SK-N-SH treated with all-trans-retinoic acid at 6 μM for 48 hours (cell line): Measurements from ENCODE around the gene CISD3.

Source experiments
- ARNTL ChIP-seq: fragments of 450-650 bp; formaldehyde crosslinking; IDR thresholded peaks from 2 replicates; pipeline ENCODE4 v1.5.0; 2020; ENCODE audit warnings: low read depth, mild to moderate bottlenecking, moderate library complexity, borderline replicate concordance
- CSDC2 ChIP-seq: fragments of 250-450 bp; sonication (Bioruptor Pico); IDR thresholded peaks from 2 replicates; pipeline ENCODE4 v1.5.0; 2020; ENCODE audit warnings: mild to moderate bottlenecking, moderate library complexity
- ESRRG ChIP-seq: fragments of 250-450 bp; sonication (Bioruptor Pico); IDR thresholded peaks from 2 replicates; pipeline ENCODE4 v1.6.1; 2021; ENCODE audit warnings: mild to moderate bottlenecking
- GLIS3 ChIP-seq: fragments of 250-450 bp; sonication (Bioruptor Pico); IDR thresholded peaks from 2 replicates; pipeline ENCODE4 v1.5.0; 2020; ENCODE audit warnings: mild to moderate bottlenecking, moderate library complexity
- OSR1 ChIP-seq: fragments of 250-450 bp; sonication (Bioruptor Pico); IDR thresholded peaks from 2 replicates; pipeline ENCODE4 v1.8.0; 2022; ENCODE audit warnings: moderate library complexity, mild to moderate bottlenecking, inconsistent platforms
- RARB ChIP-seq: fragments of 250-450 bp; sonication (Bioruptor Pico); IDR thresholded peaks from 2 replicates; pipeline ENCODE4 v1.8.0; 2021; ENCODE audit warnings: mild to moderate bottlenecking, moderate library complexity
- SNAI2 ChIP-seq: fragments of 250-450 bp; sonication (Bioruptor Pico); IDR thresholded peaks from 2 replicates; pipeline ENCODE4 v1.5.0; 2020; ENCODE audit warnings: mild to moderate bottlenecking, moderate library complexity
- TOX ChIP-seq: fragments of 250-450 bp; sonication (Bioruptor Pico); IDR thresholded peaks from 2 replicates; pipeline ENCODE4 v1.8.0; 2021; ENCODE audit warnings: mild to moderate bottlenecking, moderate library complexity, borderline replicate concordance
- ZFP3 ChIP-seq: fragments of 250-450 bp; sonication (Bioruptor Pico); IDR thresholded peaks from 2 replicates; pipeline ENCODE4 v1.5.0; 2020; ENCODE audit warnings: mild to moderate bottlenecking, moderate library complexity
- ZFP30 ChIP-seq: fragments of 450-650 bp; formaldehyde crosslinking; IDR thresholded peaks from 2 replicates; pipeline ENCODE4 v1.5.0; 2022; ENCODE audit warnings: mild to moderate bottlenecking, moderate library complexity
- ZNF565 ChIP-seq: fragments of 450-650 bp; formaldehyde crosslinking; conservative IDR thresholded peaks from 2 replicates; pipeline ENCODE4 v1.5.0; 2020; ENCODE audit warnings: low read depth, mild to moderate bottlenecking, moderate library complexity
- ZNF8 ChIP-seq: fragments of 450-650 bp; formaldehyde crosslinking; IDR thresholded peaks from 2 replicates; pipeline ENCODE4 v1.5.0; 2020; ENCODE audit warnings: mild to moderate bottlenecking, moderate library complexity
- TF ChIP-seq, protein P1 (sequence below): fragments of 250-450 bp; sonication (Bioruptor Pico); IDR thresholded peaks from 2 replicates; pipeline ENCODE4 v1.8.0; 2020; ENCODE audit warnings: mild to moderate bottlenecking, moderate library complexity, borderline replicate concordance
- TF ChIP-seq, protein P2 (sequence below): fragments of 250-450 bp; sonication (Bioruptor Pico); IDR thresholded peaks from 2 replicates; pipeline ENCODE4 v1.5.0; 2020; ENCODE audit warnings: mild to moderate bottlenecking, moderate library complexity

GRCh38 chr17:38777641-38778250 is 47.6 kb downstream of the CISD3 start:
- TF ChIP-seq OSR1 (no peak), ZNF565 (no peak), CSDC2 (CRISPR knock-in tag) (no peak), GLIS3 (no peak), ZFP30 (CRISPR knock-in tag) (no peak), ZFP3 (CRISPR knock-in tag) (no peak), RARB (CRISPR knock-in tag) (no peak), SNAI2 (no peak), ESRRG (CRISPR knock-in tag) (no peak), ARNTL (CRISPR knock-in tag) (no peak), TOX (CRISPR knock-in tag) (no peak), ZNF8 (CRISPR knock-in tag) (no peak)
- TF ChIP-seq, protein P1, sequence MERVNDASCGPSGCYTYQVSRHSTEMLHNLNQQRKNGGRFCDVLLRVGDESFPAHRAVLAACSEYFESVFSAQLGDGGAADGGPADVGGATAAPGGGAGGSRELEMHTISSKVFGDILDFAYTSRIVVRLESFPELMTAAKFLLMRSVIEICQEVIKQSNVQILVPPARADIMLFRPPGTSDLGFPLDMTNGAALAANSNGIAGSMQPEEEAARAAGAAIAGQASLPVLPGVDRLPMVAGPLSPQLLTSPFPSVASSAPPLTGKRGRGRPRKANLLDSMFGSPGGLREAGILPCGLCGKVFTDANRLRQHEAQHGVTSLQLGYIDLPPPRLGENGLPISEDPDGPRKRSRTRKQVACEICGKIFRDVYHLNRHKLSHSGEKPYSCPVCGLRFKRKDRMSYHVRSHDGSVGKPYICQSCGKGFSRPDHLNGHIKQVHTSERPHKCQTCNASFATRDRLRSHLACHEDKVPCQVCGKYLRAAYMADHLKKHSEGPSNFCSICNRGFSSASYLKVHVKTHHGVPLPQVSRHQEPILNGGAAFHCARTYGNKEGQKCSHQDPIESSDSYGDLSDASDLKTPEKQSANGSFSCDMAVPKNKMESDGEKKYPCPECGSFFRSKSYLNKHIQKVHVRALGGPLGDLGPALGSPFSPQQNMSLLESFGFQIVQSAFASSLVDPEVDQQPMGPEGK (CRISPR knock-in tag) = no peak
- TF ChIP-seq, protein P2, sequence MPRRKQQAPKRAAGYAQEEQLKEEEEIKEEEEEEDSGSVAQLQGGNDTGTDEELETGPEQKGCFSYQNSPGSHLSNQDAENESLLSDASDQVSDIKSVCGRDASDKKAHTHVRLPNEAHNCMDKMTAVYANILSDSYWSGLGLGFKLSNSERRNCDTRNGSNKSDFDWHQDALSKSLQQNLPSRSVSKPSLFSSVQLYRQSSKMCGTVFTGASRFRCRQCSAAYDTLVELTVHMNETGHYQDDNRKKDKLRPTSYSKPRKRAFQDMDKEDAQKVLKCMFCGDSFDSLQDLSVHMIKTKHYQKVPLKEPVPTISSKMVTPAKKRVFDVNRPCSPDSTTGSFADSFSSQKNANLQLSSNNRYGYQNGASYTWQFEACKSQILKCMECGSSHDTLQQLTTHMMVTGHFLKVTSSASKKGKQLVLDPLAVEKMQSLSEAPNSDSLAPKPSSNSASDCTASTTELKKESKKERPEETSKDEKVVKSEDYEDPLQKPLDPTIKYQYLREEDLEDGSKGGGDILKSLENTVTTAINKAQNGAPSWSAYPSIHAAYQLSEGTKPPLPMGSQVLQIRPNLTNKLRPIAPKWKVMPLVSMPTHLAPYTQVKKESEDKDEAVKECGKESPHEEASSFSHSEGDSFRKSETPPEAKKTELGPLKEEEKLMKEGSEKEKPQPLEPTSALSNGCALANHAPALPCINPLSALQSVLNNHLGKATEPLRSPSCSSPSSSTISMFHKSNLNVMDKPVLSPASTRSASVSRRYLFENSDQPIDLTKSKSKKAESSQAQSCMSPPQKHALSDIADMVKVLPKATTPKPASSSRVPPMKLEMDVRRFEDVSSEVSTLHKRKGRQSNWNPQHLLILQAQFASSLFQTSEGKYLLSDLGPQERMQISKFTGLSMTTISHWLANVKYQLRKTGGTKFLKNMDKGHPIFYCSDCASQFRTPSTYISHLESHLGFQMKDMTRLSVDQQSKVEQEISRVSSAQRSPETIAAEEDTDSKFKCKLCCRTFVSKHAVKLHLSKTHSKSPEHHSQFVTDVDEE (CRISPR knock-in tag) = no peak
